ENCODE measurements around the gene PCDHA1.
"Not testable (repeated sequence)": the region's sequence is repeated elsewhere in the genome, so short reads cannot be mapped to it uniquely, and the experiment has no call there.

PCDHA1 gene

GRCh38 chr5:140821375-140822280, 35.7 kb downstream of the PCDHA1 start, which contains the start of gene PCDHA5:
Gene PCDHA5 (plus strand): TSS chr5:140821613.
- H3K9ac ChIP-seq (ENCODE audit: low read depth, low read length): no peak within 1 kb of the TSS
- no peak for TF ChIP-seq CTCF (IDR thresholded peaks at IDR 0.05; ENCODE audit: borderline replicate concordance, extremely low read depth, low read length, poor library complexity, severe bottlenecking)
- TF ChIP-seq EZH2 (IDR thresholded peaks at IDR 0.05; ENCODE audit: borderline replicate concordance, low read depth, low read length, severe bottlenecking): no peak
- DNase-seq (no peak), ATAC-seq (ENCODE audit: insufficient read depth, low read depth) (no peak)
- H3K27ac ChIP-seq (ENCODE audit: low read length): no peak within 1 kb of the TSS
- no peaks in the 10 kb centered on the region for H4K20me1 ChIP-seq (ENCODE audit: insufficient read depth, low read length)
- H2AFZ ChIP-seq (ENCODE audit: low read depth, low read length): no peak within 1 kb of the TSS
- no peak within 1 kb of the TSS for H3K4me2 ChIP-seq (ENCODE audit: insufficient read depth, low read length)
- no peaks in the 10 kb centered on the region for H3K79me2 ChIP-seq (ENCODE audit: insufficient read depth, low read length)
- H3K4me3 ChIP-seq (ENCODE audit: low read depth in 1 of 2, low read length in 2 of 2): no peak within 1 kb of the TSS
- H3K36me3 ChIP-seq (ENCODE audit: insufficient read depth, low read length): no peaks in the 10 kb centered on the region
- no peaks in the 10 kb centered on the region for H3K27me3 ChIP-seq (ENCODE audit: insufficient read depth, low read length, poor library complexity)
- no peaks in the 10 kb centered on the region for H3K4me1 ChIP-seq (ENCODE audit: insufficient read depth, low read length)
- no peaks in the 10 kb centered on the region for H3K9me3 ChIP-seq (ENCODE audit: insufficient read depth, low read length, severe bottlenecking)

- H3K27ac ChIP-seq (ENCODE audit: low read length): no peak overlapping the region
- no peak for DNase-seq
- TF ChIP-seq EZH2 (IDR thresholded peaks at IDR 0.05; ENCODE audit: borderline replicate concordance, low read depth, low read length, severe bottlenecking): no peak
- no peak for TF ChIP-seq CTCF (IDR thresholded peaks at IDR 0.05; ENCODE audit: borderline replicate concordance, extremely low read depth, low read length, poor library complexity, severe bottlenecking)
- H3K9me3 ChIP-seq (ENCODE audit: insufficient read depth, low read length, severe bottlenecking): no peaks in the 10 kb centered on the region
- H3K4me3 ChIP-seq (ENCODE audit: low read depth in 1 of 2, low read length in 2 of 2): no peak overlapping the region
- no peak overlapping the region for H2AFZ ChIP-seq (ENCODE audit: low read depth, low read length)
- no peak overlapping the region for H3K4me2 ChIP-seq (ENCODE audit: insufficient read depth, low read length)
- no peaks in the 10 kb centered on the region for H3K36me3 ChIP-seq (ENCODE audit: insufficient read depth, low read length)
- H4K20me1 ChIP-seq (ENCODE audit: insufficient read depth, low read length): no peaks in the 10 kb centered on the region
- H3K4me1 ChIP-seq (ENCODE audit: insufficient read depth, low read length): no peaks in the 10 kb centered on the region
- H3K27me3 ChIP-seq (ENCODE audit: insufficient read depth, low read length, poor library complexity): no peaks in the 10 kb centered on the region
- ATAC-seq (ENCODE audit: insufficient read depth, low read depth): no peak
- no peak overlapping the region for H3K9ac ChIP-seq (ENCODE audit: low read depth, low read length)
- H3K79me2 ChIP-seq (ENCODE audit: insufficient read depth, low read length): no peaks in the 10 kb centered on the region
Observed at GRCh38 chr5:140822281-140822629, 36.3 kb downstream of the PCDHA1 start.

GRCh38 chr5:140822969-140823368, 37.0 kb downstream of the PCDHA1 start:
- H3K9me3 ChIP-seq (ENCODE audit: insufficient read depth, low read length, severe bottlenecking); H3K79me2 ChIP-seq (ENCODE audit: insufficient read depth, low read length); H4K20me1 ChIP-seq (ENCODE audit: insufficient read depth, low read length); H3K4me1 ChIP-seq (ENCODE audit: insufficient read depth, low read length); DNase-seq; H3K4me3 ChIP-seq (ENCODE audit: low read depth in 1 of 2, low read length in 2 of 2); H2AFZ ChIP-seq (ENCODE audit: low read depth, low read length); H3K4me2 ChIP-seq (ENCODE audit: insufficient read depth, low read length); H3K36me3 ChIP-seq (ENCODE audit: insufficient read depth, low read length); H3K9ac ChIP-seq (ENCODE audit: low read depth, low read length); H3K27ac ChIP-seq (ENCODE audit: low read length); ATAC-seq (ENCODE audit: insufficient read depth, low read depth); H3K27me3 ChIP-seq (ENCODE audit: insufficient read depth, low read length, poor library complexity): not testable (repeated sequence)

- Histone ChIP-seq H3K4me3 (ENCODE audit: low read depth in 1 of 2, low read length in 2 of 2) (no peak overlapping the region), H3K9me3 (ENCODE audit: insufficient read depth, low read length, severe bottlenecking) (no peaks in the 10 kb centered on the region), H4K20me1 (ENCODE audit: insufficient read depth, low read length) (no peaks in the 10 kb centered on the region), H3K27me3 (ENCODE audit: insufficient read depth, low read length, poor library complexity) (no peaks in the 10 kb centered on the region), H3K4me2 (ENCODE audit: insufficient read depth, low read length) (no peak overlapping the region), H2AFZ (ENCODE audit: low read depth, low read length) (no peak overlapping the region), H3K4me1 (ENCODE audit: insufficient read depth, low read length) (no peaks in the 10 kb centered on the region), H3K36me3 (ENCODE audit: insufficient read depth, low read length) (no peaks in the 10 kb centered on the region), H3K79me2 (ENCODE audit: insufficient read depth, low read length) (no peaks in the 10 kb centered on the region), H3K27ac (ENCODE audit: low read length) (no peak overlapping the region), H3K9ac (ENCODE audit: low read depth, low read length) (no peak overlapping the region)
- ATAC-seq (ENCODE audit: insufficient read depth, low read depth) (no peak), DNase-seq (no peak)
- TF ChIP-seq EZH2 (IDR thresholded peaks at IDR 0.05; ENCODE audit: borderline replicate concordance, low read depth, low read length, severe bottlenecking) (no peak), CTCF (IDR thresholded peaks at IDR 0.05; ENCODE audit: borderline replicate concordance, extremely low read depth, low read length, poor library complexity, severe bottlenecking) (no peak)
Observed at GRCh38 chr5:140823475-140823874, 37.5 kb downstream of the PCDHA1 start.

Measured in DND-41 (cell line).